GM10248 (cell line): ENCODE results near the gene PCDHA10.

Source experiments
- CTCF ChIA-PET: fragments of 300-600 bp; sonication (Branson Sonifier 250); formaldehyde crosslinking; extraction: SDS; loops from one replicate; lab custom pipeline; 2021; ENCODE audit warnings: antibody characterized with exemption; lab: Yijun Ruan, JAX
- POLR2A ChIA-PET: fragments of 350-650 bp; sonication (Branson Sonifier 250); formaldehyde crosslinking; extraction: SDS; loops from one replicate; lab custom pipeline; 2020; ENCODE audit warnings: antibody characterized with exemption; lab: Yijun Ruan, JAX
- DNase-seq: peaks from one replicate; pipeline ENCODE4 v3.0.0; 2012; ENCODE audit errors: extremely low spot score
- CTCF ChIP-seq: IDR thresholded peaks from 2 replicates; pipeline ENCODE4 v1.5.1; 2012; ENCODE audit warnings: mild to moderate bottlenecking, low read depth; ENCODE audit errors: extremely low read depth, missing control alignments, control extremely low read depth

PCDHA10 gene

DNA sequence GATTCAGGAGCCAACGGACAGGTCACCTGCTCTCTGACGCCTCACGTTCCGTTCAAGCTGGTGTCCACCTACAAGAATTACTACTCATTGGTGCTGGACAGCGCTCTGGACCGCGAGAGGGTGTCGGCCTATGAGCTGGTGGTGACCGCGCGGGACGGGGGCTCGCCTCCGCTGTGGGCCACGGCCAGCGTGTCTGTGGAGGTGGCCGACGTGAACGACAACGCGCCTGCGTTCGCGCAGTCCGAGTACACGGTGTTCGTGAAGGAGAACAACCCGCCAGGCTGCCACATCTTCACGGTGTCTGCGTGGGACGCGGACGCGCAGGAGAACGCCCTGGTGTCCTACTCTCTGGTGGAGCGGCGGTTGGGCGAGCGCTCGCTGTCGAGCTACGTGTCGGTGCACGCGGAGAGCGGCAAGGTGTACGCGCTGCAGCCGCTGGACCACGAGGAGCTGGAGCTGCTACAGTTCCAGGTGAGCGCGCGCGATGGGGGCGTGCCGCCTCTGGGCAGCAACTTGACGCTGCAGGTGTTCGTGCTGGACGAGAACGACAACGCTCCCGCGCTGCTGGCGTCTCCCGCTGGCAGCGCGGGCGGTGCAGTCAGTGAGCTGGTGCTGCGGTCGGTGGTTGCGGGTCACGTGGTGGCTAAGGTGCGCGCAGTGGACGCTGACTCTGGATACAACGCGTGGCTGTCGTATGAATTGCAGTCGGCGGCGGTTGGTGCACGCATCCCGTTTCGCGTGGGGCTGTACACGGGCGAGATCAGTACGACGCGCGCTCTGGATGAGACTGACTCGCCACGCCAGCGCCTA is 1.7 kb downstream of the PCDHA10 start:
- ChIA-PET POLR2A (no interaction called here), CTCF (no interaction called here)
- no peak for TF ChIP-seq CTCF
- DNase-seq, result no peak

DNA sequence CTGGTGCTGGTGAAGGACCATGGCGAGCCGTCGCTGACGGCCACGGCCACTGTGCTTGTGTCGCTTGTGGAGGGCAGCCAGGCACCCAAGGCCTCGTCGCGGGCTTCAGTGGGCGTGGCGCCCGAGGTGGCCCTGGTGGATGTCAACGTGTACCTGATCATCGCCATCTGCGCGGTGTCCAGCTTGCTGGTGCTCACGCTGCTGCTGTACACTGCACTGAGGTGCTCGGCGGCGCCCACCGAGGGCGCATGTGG is 2.2 kb downstream of the PCDHA10 start:
- POLR2A ChIA-PET, result no interaction called here
- CTCF ChIA-PET, result no interaction called here
- TF ChIP-seq CTCF, result no peak
- no peak for DNase-seq

- no peak for DNase-seq
- CTCF ChIA-PET, result no interaction called here
- TF ChIP-seq CTCF, result no peak
- POLR2A ChIA-PET, result no interaction called here
Observed at GRCh38 chr5:140862441-140863295, 7.0 kb downstream of the PCDHA10 start.

DNA sequence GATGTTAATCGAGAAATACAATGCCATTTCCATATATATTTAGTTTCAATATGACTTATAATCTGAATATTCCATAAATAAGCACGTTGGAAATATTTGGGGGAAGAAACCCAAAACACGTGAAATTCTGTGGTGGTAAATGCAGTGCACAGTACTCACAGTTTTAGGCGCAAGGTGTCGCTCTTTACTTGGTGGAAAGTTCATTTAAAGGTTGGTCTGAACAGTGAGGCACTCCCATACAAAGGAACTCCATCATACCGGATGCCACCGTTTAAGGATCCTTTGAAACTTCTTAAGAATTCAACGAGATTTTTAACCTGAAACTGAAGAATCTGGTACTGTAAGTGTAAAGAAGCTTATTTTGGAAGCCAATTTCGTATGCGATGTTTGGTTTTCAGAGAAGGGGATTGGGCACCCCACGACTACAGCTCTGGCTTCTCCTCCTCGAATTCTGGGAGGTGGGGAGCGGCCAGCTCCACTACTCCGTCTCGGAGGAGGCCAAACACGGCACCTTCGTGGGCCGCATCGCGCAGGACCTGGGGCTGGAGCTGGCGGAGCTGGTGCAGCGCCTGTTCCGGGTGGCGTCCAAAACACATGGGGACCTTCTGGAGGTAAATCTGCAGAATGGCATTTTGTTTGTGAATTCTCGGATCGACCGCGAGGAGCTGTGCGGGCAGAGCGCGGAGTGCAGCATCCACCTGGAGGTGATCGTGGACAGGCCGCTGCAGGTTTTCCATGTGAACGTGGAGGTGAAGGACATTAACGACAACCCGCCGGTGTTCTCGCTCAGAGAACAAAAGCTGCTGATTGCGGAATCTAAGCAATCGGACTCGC is 13.2 kb downstream of the PCDHA10 start, which contains the start of gene PCDHA11:
Gene PCDHA11, plus strand, starts transcription at position 237 of the 834 bp plus-strand sequence. Its CDS starts 147 bp downstream, at position 384.
- CTCF ChIA-PET, result no interaction called here
- no peak for TF ChIP-seq CTCF
- no peak for DNase-seq
- POLR2A ChIA-PET, result no interaction called here

DNA sequence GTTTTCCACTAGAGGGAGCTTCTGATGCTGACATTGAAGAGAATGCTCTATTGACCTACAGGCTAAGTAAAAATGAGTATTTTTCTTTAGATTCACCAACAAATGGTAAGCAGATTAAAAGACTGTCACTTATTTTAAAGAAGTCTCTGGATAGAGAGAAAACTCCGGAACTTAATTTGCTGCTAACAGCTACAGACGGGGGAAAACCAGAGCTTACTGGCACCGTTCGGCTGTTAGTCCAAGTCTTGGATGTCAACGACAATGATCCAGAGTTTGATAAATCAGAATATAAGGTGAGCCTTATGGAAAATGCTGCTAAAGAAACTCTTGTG is 13.8 kb downstream of the PCDHA10 start:
- ChIA-PET CTCF (no interaction called here), POLR2A (no interaction called here)
- no peak for DNase-seq
- TF ChIP-seq CTCF, result no peak
